HepG2 (cell line): ENCODE results near the gene DTD2. TPM values are rescaled to one million over a fixed set of nuclear protein-coding genes. Genes with fewer than 3 reads are reported as not detected.

ENCODE experiments used
- IRF2 ChIP-seq: IDR thresholded peaks from 2 replicates; pipeline ENCODE4 v1.6.1; 2018; ENCODE audit warnings: missing genetic modification reagents, missing compliant biosample characterization
- KLF9 ChIP-seq: IDR thresholded peaks from 2 replicates; pipeline ENCODE4 v1.6.1; 2016; ENCODE audit warnings: low read depth
- MZF1 ChIP-seq: sonication (generic); formaldehyde crosslinking; IDR thresholded peaks from 2 replicates; pipeline ENCODE4 v1.8.1; 2023; ENCODE audit warnings: mild to moderate bottlenecking, missing genetic modification reagents, borderline replicate concordance
- NR1H2 ChIP-seq: sonication (generic); formaldehyde crosslinking; IDR thresholded peaks from 2 replicates; pipeline ENCODE4 v1.8.1; 2022; ENCODE audit warnings: low read depth, missing genetic modification reagents, borderline replicate concordance
- NR2F1 ChIP-seq, 2 experiments: fragments of 450-650 bp in 1 of 2; formaldehyde crosslinking in 1 of 2; IDR thresholded peaks; 2 replicates each; pipeline versions ENCODE4 v1.5.0 to v1.6.1; 2016 to 2020; ENCODE audit warnings: mild to moderate bottlenecking in 1 of 2, missing compliant biosample characterization in 1 of 2, missing genetic modification reagents in 1 of 2, moderate library complexity in 1 of 2
- SP5 ChIP-seq: IDR thresholded peaks from 2 replicates; pipeline ENCODE4 v1.6.1; 2016; ENCODE audit warnings: low read depth, borderline replicate concordance
- THYN1 ChIP-seq: sonication (generic); formaldehyde crosslinking; IDR thresholded peaks from 2 replicates; pipeline ENCODE4 v1.8.1; 2023; ENCODE audit warnings: low read depth, mild to moderate bottlenecking, moderate library complexity, missing genetic modification reagents, borderline replicate concordance
- ZNF224 ChIP-seq: sonication (generic); formaldehyde crosslinking; IDR thresholded peaks from 2 replicates; pipeline ENCODE4 v1.5.0; 2020; ENCODE audit warnings: mild to moderate bottlenecking, missing genetic modification reagents
- ZNF446 ChIP-seq: sonication (generic); formaldehyde crosslinking; IDR thresholded peaks from 2 replicates; pipeline ENCODE4 v1.5.0; 2020; ENCODE audit warnings: mild to moderate bottlenecking, missing genetic modification reagents
- polyA plus RNA-seq, 8 experiments: library from polyadenylated mRNA; depleted of rRNA in 3 of 8; stranded (reverse) in 7 of 8; unstranded in 1 of 8; fragments of >200 nt; fragmentation: Illumina TruSeq in 4 of 8; extraction: Trizol in 4 of 8; gene quantifications; 2 replicates each; pipeline versions ENCODE4 v1.2.1 to v1.2.3, GENCODE V29; 2011 to 2016; ENCODE audit warnings: low read depth in 4 of 8, missing spikeins in 1 of 8, mixed read lengths in 1 of 8; ENCODE audit not compliant: insufficient read depth in 1 of 8
- total RNA-seq, 5 experiments: library from RNA; depleted of rRNA; stranded (reverse); fragments of >200 nt; fragmentation: Illumina TruSeq; extraction: Trizol; gene quantifications; 2 replicates each; pipeline ENCODE4 v1.2.3, GENCODE V29; 2016; ENCODE audit warnings: low read depth in 1 of 5
- TF ChIP-seq, protein P1 (sequence below), 2 experiments: fragments of 450-650 bp in 1 of 2; sonication (generic) in 1 of 2; formaldehyde crosslinking in 1 of 2; IDR thresholded peaks; 2 replicates each; pipeline versions ENCODE4 v1.6.1 to v1.8.0; 2016 to 2022; ENCODE audit warnings: antibody characterized with exemption in 1 of 2, mild to moderate bottlenecking in 1 of 2, missing genetic modification reagents in 1 of 2
- TF ChIP-seq, protein P2 (sequence below): sonication (generic); formaldehyde crosslinking; IDR thresholded peaks from 2 replicates; pipeline ENCODE4 v1.8.0; 2022; ENCODE audit warnings: mild to moderate bottlenecking, missing genetic modification reagents, moderate library complexity
- TF ChIP-seq, protein P3 (sequence below): sonication (generic); formaldehyde crosslinking; IDR thresholded peaks from 2 replicates; pipeline ENCODE4 v1.4.0; 2020; ENCODE audit warnings: mild to moderate bottlenecking, missing genetic modification reagents, borderline replicate concordance

Gene DTD2
- total and polyA plus RNA-seq, 2 of the 13 experiments (the other 11 are each of a cell fraction or from before 2014, with no cell fraction given) = 22.3 to 49.8 TPM

DNA sequence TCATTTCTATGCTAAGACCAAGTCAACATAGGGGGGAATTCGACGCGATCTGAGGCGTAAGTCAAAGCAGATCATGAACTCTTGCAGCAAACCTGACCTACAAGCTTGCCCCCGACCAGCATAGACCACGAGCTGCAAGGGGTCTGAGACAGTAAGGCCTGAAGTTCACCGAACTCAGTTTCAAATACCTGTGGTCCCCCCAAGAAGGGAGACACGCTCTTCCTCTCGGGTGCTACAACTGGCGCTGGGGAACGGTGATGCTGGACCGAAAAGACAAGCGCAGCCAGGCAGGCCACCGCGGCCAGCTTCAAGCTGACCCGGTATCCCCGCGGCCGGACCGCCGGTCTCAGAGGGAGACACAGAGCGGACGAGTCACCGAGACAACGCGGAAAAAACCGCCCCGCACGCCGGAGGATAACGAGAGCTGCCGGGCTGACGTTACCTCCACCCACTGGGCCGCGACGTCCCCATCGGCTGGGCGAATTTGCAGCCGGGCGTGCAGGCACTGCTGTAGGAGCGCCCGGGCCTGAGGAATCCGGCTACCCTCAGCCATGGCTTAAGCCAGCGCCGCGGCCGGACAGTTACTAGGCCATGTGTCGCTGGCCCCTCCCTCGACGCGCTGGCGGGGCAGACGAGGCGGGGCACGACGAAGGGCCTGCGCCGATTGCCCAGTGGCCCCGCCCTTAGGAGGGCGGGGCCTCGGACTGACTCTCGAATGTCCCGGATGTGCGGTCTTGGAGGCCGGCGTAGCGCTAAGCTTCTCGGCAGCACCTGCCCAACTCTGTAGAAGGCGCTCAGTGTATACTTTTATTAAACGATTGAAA, at the start of gene DTD2 (continued):
- TF ChIP-seq, protein P1, sequence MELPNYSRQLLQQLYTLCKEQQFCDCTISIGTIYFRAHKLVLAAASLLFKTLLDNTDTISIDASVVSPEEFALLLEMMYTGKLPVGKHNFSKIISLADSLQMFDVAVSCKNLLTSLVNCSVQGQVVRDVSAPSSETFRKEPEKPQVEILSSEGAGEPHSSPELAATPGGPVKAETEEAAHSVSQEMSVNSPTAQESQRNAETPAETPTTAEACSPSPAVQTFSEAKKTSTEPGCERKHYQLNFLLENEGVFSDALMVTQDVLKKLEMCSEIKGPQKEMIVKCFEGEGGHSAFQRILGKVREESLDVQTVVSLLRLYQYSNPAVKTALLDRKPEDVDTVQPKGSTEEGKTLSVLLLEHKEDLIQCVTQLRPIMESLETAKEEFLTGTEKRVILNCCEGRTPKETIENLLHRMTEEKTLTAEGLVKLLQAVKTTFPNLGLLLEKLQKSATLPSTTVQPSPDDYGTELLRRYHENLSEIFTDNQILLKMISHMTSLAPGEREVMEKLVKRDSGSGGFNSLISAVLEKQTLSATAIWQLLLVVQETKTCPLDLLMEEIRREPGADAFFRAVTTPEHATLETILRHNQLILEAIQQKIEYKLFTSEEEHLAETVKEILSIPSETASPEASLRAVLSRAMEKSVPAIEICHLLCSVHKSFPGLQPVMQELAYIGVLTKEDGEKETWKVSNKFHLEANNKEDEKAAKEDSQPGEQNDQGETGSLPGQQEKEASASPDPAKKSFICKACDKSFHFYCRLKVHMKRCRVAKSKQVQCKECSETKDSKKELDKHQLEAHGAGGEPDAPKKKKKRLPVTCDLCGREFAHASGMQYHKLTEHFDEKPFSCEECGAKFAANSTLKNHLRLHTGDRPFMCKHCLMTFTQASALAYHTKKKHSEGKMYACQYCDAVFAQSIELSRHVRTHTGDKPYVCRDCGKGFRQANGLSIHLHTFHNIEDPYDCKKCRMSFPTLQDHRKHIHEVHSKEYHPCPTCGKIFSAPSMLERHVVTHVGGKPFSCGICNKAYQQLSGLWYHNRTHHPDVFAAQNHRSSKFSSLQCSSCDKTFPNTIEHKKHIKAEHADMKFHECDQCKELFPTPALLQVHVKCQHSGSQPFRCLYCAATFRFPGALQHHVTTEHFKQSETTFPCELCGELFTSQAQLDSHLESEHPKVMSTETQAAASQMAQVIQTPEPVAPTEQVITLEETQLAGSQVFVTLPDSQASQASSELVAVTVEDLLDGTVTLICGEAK (IDR thresholded peaks at IDR 0.05) = no peak
- TF ChIP-seq, protein P1 (CRISPR knock-in tag; IDR thresholded peaks at IDR 0.05) = peak; percentile 97
- TF ChIP-seq THYN1 (CRISPR knock-in tag) (no peak), MZF1 (CRISPR knock-in tag) (peak; percentile 99), ZNF446 (peak; percentile 99), KLF9 (CRISPR knock-in tag) (peak; percentile 98), IRF2 (CRISPR knock-in tag) (peak; percentile 99), NR2F1 (CRISPR knock-in tag; IDR thresholded peaks at IDR 0.05) (peak; percentile 64 to 73; a peak in 3 of 4 replicates), NR1H2 (CRISPR knock-in tag) (peak; percentile 87), SP5 (CRISPR knock-in tag) (peak; percentile 92), ZNF224 (CRISPR knock-in tag) (peak; percentile 100)
- TF ChIP-seq, protein P2, sequence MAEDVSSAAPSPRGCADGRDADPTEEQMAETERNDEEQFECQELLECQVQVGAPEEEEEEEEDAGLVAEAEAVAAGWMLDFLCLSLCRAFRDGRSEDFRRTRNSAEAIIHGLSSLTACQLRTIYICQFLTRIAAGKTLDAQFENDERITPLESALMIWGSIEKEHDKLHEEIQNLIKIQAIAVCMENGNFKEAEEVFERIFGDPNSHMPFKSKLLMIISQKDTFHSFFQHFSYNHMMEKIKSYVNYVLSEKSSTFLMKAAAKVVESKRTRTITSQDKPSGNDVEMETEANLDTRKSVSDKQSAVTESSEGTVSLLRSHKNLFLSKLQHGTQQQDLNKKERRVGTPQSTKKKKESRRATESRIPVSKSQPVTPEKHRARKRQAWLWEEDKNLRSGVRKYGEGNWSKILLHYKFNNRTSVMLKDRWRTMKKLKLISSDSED = peak; percentile 96
- TF ChIP-seq, protein P3, sequence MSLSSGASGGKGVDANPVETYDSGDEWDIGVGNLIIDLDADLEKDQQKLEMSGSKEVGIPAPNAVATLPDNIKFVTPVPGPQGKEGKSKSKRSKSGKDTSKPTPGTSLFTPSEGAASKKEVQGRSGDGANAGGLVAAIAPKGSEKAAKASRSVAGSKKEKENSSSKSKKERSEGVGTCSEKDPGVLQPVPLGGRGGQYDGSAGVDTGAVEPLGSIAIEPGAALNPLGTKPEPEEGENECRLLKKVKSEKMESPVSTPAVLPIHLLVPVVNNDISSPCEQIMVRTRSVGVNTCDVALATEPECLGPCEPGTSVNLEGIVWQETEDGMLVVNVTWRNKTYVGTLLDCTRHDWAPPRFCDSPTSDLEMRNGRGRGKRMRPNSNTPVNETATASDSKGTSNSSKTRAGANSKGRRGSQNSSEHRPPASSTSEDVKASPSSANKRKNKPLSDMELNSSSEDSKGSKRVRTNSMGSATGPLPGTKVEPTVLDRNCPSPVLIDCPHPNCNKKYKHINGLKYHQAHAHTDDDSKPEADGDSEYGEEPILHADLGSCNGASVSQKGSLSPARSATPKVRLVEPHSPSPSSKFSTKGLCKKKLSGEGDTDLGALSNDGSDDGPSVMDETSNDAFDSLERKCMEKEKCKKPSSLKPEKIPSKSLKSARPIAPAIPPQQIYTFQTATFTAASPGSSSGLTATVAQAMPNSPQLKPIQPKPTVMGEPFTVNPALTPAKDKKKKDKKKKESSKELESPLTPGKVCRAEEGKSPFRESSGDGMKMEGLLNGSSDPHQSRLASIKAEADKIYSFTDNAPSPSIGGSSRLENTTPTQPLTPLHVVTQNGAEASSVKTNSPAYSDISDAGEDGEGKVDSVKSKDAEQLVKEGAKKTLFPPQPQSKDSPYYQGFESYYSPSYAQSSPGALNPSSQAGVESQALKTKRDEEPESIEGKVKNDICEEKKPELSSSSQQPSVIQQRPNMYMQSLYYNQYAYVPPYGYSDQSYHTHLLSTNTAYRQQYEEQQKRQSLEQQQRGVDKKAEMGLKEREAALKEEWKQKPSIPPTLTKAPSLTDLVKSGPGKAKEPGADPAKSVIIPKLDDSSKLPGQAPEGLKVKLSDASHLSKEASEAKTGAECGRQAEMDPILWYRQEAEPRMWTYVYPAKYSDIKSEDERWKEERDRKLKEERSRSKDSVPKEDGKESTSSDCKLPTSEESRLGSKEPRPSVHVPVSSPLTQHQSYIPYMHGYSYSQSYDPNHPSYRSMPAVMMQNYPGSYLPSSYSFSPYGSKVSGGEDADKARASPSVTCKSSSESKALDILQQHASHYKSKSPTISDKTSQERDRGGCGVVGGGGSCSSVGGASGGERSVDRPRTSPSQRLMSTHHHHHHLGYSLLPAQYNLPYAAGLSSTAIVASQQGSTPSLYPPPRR (CRISPR knock-in tag) = peak; percentile 96
